Gastrocnemius medialis (tissue), 4 donors: ENCODE data around the gene GDE1.

Source experiments
- CTCF ChIP-seq, 5 experiments: fragments of 450-650 bp in 3 of 5; fragments of 200-600 bp in 2 of 5; sonication (generic) in 2 of 5; IDR thresholded peaks in 4 of 5; conservative IDR thresholded peaks in 1 of 5; 1 replicate in 4 of 5; 2 replicates in 1 of 5; pipeline ENCODE4 v1.5.1; 2016 to 2019; ENCODE audit warnings: antibody characterized with exemption in 5 of 5, mild to moderate bottlenecking in 3 of 5, moderate library complexity in 3 of 5
- POLR2A ChIP-seq, 2 donors: fragments of 450-650 bp; IDR thresholded peaks; one replicate each; pipeline ENCODE4 v1.6.1; 2017; ENCODE audit warnings: antibody characterized with exemption in 2 of 2, mild to moderate bottlenecking in 2 of 2, moderate library complexity in 2 of 2

DNA sequence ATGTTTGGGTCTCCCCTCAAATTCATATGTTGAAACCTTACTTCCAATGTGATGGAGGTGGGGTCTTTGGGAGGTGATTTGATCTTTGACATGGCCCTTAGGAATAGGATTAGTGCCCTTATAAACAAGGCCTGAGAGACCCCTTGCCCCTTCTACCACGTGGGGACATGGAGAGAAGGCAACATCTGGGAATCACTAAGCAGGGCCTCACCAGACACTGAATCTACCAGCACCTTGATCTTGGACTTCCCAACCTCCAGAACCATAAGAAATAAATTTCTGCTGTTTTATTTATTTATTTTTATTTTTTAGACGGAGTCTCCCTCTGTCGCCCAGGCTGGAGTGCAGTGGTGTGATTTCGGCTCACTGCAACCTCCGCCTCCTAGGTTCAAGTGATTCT is 40.1 kb downstream of the GDE1 start:
- TF ChIP-seq CTCF (IDR thresholded peaks at IDR 0.05 in 4 of 5, conservative IDR thresholded peaks at IDR 0.05 in 1 of 5) (no peak), POLR2A (IDR thresholded peaks at IDR 0.05) (no peak)
